CD4-positive, alpha-beta T cell (primary cell): ENCODE measurements around the gene CDRT15. TPM values are rescaled to one million over a fixed set of nuclear protein-coding genes. Genes with fewer than 3 reads are reported as not detected.
"Not testable (repeated sequence)": the region's sequence is repeated elsewhere in the genome, so short reads cannot be mapped to it uniquely, and the experiment has no call there.

Source experiments
- ATAC-seq: fragments of 200-7000 bp; cut with Tn5 transposase; one replicate; pipeline ENCODE4 v1.10.0; 2022; ENCODE audit warnings: mild to moderate bottlenecking; ENCODE audit not compliant: poor library complexity
- CTCF ChIA-PET: fragments of 350-600 bp; sonication (Branson Sonifier 250); formaldehyde crosslinking; loops from one replicate; lab custom pipeline; 2021; ENCODE audit warnings: antibody characterized with exemption, inconsistent platforms; lab: Charles Lee
- POLR2A ChIA-PET: fragments of 350-600 bp; sonication (Branson Sonifier 250); formaldehyde crosslinking; loops from one replicate; lab custom pipeline; 2021; ENCODE audit warnings: antibody characterized with exemption, inconsistent platforms; lab: Charles Lee
- DNase-seq, 14 experiments: peaks; one replicate each; pipeline ENCODE4 v3.0.0-alpha.2; 2013 to 2020; ENCODE audit warnings: mixed read lengths in 2 of 14
- H3K27ac ChIP-seq, 2 donors: one replicate each; pipeline versions ENCODE4 v1.5.1 to v1.7.0; 2013; ENCODE audit warnings: low read length in 2 of 2, low read depth in 1 of 2, mild to moderate bottlenecking in 1 of 2
- H3K27me3 ChIP-seq, 2 experiments: 1 replicate in 1 of 2; 2 replicates in 1 of 2; pipeline versions ENCODE4 v1.6.1 to v1.7.0; 2013; ENCODE audit warnings: low read length in 2 of 2, control low read depth in 1 of 2, mild to moderate bottlenecking in 1 of 2, moderate library complexity in 1 of 2; ENCODE audit not compliant: insufficient read depth in 2 of 2, control insufficient read depth in 1 of 2
- H3K36me3 ChIP-seq: one replicate; pipeline ENCODE4 v1.6.1; 2013; ENCODE audit warnings: low read length, control low read depth; ENCODE audit not compliant: insufficient read depth
- H3K4me1 ChIP-seq: one replicate; pipeline ENCODE4 v1.6.1; 2013; ENCODE audit warnings: low read length, control low read depth; ENCODE audit not compliant: insufficient read depth
- H3K4me3 ChIP-seq: one replicate; pipeline ENCODE4 v1.5.1; 2013; ENCODE audit warnings: mild to moderate bottlenecking, low read length, moderate library complexity
- H3K9me3 ChIP-seq, 2 experiments: 1 replicate in 1 of 2; 2 replicates in 1 of 2; pipeline versions ENCODE4 v1.6.1 to v1.7.0; 2013; ENCODE audit warnings: low read length in 2 of 2, mild to moderate bottlenecking in 2 of 2, control low read depth in 1 of 2, moderate library complexity in 1 of 2; ENCODE audit not compliant: control insufficient read depth in 1 of 2, insufficient read depth in 1 of 2
- H3K27ac Mint-ChIP-seq: one replicate; pipeline ENCODE4 v1.8.0; 2020; ENCODE audit warnings: mixed read lengths
- H3K27me3 Mint-ChIP-seq: one replicate; pipeline ENCODE4 v1.8.0; 2021; ENCODE audit warnings: mixed read lengths
- H3K36me3 Mint-ChIP-seq: one replicate; pipeline ENCODE4 v1.8.0; 2021; ENCODE audit warnings: low read depth, mixed read lengths
- H3K4me1 Mint-ChIP-seq: one replicate; pipeline ENCODE4 v1.8.0; 2021; ENCODE audit warnings: low read depth, mixed read lengths
- H3K4me3 Mint-ChIP-seq: one replicate; pipeline ENCODE4 v1.8.0; 2020; ENCODE audit warnings: mild to moderate bottlenecking, mixed read lengths
- H3K9me3 Mint-ChIP-seq: one replicate; pipeline ENCODE4 v1.8.0; 2020; ENCODE audit warnings: mixed read lengths
- CTCF ChIP-seq: fragments of 200-600 bp; IDR thresholded peaks from one replicate; pipeline ENCODE4 v1.8.0; 2022; ENCODE audit warnings: antibody characterized with exemption, mild to moderate bottlenecking
- intact Hi-C, 2 experiments: fragments of 100-400 bp; cut with DNase I in 1 of 2; cut with micrococcal nuclease in 1 of 2; formaldehyde crosslinking; loops; one replicate each; pipeline versions ENCODE4 v1.15.1 to v1.9.0; 2023 to 2025; cut with DNase I, micrococcal nuclease
- polyA plus RNA-seq, 2 donors: library from polyadenylated mRNA; unstranded; fragments of 120-200 nt; gene quantifications; one replicate each; pipeline ENCODE4 v1.2.1, GENCODE V29; 2013
- total RNA-seq, 174 experiments: library from RNA in 2 of 174; stranded (reverse) in 2 of 174; gene quantifications; one replicate each; pipeline ENCODE4 v1.2.3 and lab custom pipeline; 2021 to 2026

CDRT15 gene
- total RNA-seq: not detected
- polyA plus RNA-seq (2013, experiment 1 of 2): 1.5 TPM
- 1.2 TPM for polyA plus RNA-seq (2013, experiment 2 of 2)
- total RNA-seq (lab: John Stamatoyannopoulos, UW): 0 to 0.13 (median 0) reads per million in 172 experiments

GRCh38 chr17:14236762-14237161 is at the start of gene CDRT15:
TSS of gene CDRT15 (minus strand) at chr17:14236862. CDS start at chr17:14236833, 29 bp downstream.
- ATAC-seq, H3K4me3 ChIP-seq, H3K9me3 ChIP-seq, H3K36me3 Mint-ChIP-seq, H3K4me3 Mint-ChIP-seq, H3K27ac Mint-ChIP-seq, POLR2A ChIA-PET, H3K9me3 Mint-ChIP-seq, H3K4me1 ChIP-seq, CTCF ChIA-PET, H3K27me3 Mint-ChIP-seq, DNase-seq, intact Hi-C loops, H3K27me3 ChIP-seq, H3K4me1 Mint-ChIP-seq, H3K27ac ChIP-seq, H3K36me3 ChIP-seq: not testable (repeated sequence)

GRCh38 chr17:14282726-14283125 is 46.1 kb upstream of the CDRT15 start:
- POLR2A ChIA-PET: no interaction called here

GRCh38 chr17:14281530-14281929 is 44.9 kb upstream of the CDRT15 start:
- DNase-seq (no peak), ATAC-seq (no peak)
- Mint-ChIP-seq H3K4me1 (no peaks in the 10 kb centered on the region), H3K27me3 (peaks cover 15% of the 10 kb centered on the region), H3K36me3 (no peaks in the 10 kb centered on the region), H3K27ac (no peak overlapping the region), H3K9me3 (no peaks in the 10 kb centered on the region), H3K4me3 (no peak overlapping the region)
- H3K9me3 ChIP-seq: no peaks in the 10 kb centered on the region
- no peaks in the 10 kb centered on the region for H3K36me3 ChIP-seq
- POLR2A ChIA-PET: no interaction called here
- peaks cover 7 to 14% of the 10 kb centered on the region in 2 experiments for H3K27me3 ChIP-seq
- H3K4me3 ChIP-seq: no peak overlapping the region
- TF ChIP-seq CTCF: no peak
- CTCF ChIA-PET: no interaction called here
- intact Hi-C loops: no loop called here
- H3K27ac ChIP-seq: no peak overlapping the region
- H3K4me1 ChIP-seq: no peaks in the 10 kb centered on the region

More at GRCh38 chr17:14282726-14283125, 46.1 kb upstream of the CDRT15 start:
- H3K27me3 ChIP-seq: peaks cover 7 to 14% of the 10 kb centered on the region in 2 experiments
- Mint-ChIP-seq H3K4me3 (no peak overlapping the region), H3K36me3 (no peaks in the 10 kb centered on the region), H3K27ac (no peak overlapping the region), H3K9me3 (no peaks in the 10 kb centered on the region), H3K27me3 (peaks cover 10% of the 10 kb centered on the region), H3K4me1 (no peaks in the 10 kb centered on the region)
- no peak overlapping the region for H3K27ac ChIP-seq
- CTCF ChIA-PET: no interaction called here
- no peaks in the 10 kb centered on the region for H3K36me3 ChIP-seq
- intact Hi-C loops: no loop called here
- no peak for TF ChIP-seq CTCF
- no peak overlapping the region for H3K4me3 ChIP-seq
- no peak for ATAC-seq
- H3K9me3 ChIP-seq: no peaks in the 10 kb centered on the region
- no peaks in the 10 kb centered on the region for H3K4me1 ChIP-seq
- DNase-seq: no peak
